H54 (cell line): ENCODE results near the gene C19orf85.

ENCODE experiments used
- DNase-seq: peaks from one replicate; pipeline ENCODE4 v3.0.0; 2011; ENCODE audit warnings: low spot score, mixed read lengths; ENCODE audit not compliant: insufficient read length
- FAIRE-seq: peaks from 3 replicates; lab custom pipeline; 2011; peaks lifted over from hg19 to GRCh38; lab: Jason Lieb, UNC
- POLR2A ChIP-seq: IDR thresholded peaks from 2 replicates; pipeline ENCODE4 v1.6.1; 2011; ENCODE audit warnings: low read depth, mild to moderate bottlenecking, low read length

C19orf85 gene

DNA sequence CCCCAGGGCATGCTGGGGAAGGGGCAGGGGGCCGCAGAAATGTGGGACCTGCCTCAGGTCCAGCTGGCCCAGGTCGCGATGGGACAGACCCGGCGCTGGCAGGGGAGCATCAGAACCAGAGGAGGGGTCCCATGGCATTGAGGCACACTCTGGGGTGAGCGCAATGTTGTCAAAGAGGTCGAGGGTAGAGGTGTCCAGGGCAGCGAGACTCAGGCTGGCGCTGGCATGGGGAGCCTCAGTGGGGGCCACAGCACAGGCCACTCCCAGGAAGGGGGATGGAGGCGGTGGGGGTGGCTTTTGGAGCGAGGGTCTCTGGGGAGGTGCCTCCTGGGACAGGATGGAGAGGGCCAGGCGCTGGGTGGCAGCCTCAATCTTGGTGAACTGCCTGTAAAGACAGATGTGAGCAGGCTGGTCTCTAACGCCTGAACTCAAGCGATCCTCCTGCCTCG is 944 bp downstream of the C19orf85 start:
- TF ChIP-seq POLR2A, result no peak
- no peak for DNase-seq
- FAIRE-seq, result no peak

DNA sequence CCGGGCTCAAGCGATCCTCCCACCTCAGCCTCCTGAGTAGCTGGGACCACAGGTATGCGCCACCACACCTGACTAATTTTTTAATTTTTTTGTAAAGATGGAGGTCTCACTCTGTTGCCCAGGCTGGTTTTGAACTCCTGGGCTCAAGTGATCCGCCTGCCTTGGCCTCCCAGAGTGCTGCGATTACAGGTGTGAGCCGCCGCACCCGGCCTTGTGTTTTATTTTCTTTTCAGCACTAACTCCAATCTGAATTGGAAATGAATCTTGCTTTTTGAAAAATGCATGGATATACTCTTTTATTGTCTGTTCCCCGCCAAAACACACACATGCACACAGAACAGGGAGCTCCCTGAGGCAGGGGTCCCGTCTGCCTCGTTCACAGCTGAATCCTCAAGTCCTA is 1.8 kb downstream of the C19orf85 start:
- TF ChIP-seq POLR2A, result no peak
- FAIRE-seq (no peak), DNase-seq (no peak)

DNA sequence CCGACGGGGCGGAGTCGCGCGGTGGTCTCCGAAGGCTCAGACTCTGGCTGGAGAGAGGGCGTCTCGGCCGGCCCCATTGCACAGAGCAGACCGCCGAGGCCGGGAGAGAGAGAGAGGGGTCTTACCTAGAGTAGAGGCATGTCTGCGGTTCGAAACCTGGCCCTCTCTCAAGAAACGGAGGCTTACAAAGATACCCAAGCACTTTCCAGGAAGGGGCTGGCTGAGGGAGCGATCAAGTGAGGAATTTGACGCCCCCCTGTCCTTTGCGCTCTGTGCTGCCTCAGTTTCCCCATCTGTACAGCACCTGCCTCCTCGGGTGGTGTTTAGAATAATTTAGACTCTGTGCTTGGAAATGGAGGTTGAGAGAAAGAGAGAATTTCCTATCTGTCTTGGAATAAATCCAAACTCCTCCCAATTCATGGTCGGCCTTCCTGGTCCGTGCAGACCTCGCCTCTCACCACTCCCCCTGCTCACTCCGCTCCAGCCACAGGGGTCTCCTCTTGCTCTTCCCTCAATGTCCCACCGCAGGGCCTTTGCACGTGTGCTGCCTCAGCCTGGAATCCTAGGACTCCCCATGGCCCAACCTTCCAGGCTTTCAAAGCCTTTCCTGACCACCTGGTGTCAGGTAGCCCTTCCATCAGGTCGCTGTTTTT is 2.5 kb downstream of the C19orf85 start:
- FAIRE-seq (no peak), DNase-seq (no peak)
- peak; percentile 91 for TF ChIP-seq POLR2A

DNA sequence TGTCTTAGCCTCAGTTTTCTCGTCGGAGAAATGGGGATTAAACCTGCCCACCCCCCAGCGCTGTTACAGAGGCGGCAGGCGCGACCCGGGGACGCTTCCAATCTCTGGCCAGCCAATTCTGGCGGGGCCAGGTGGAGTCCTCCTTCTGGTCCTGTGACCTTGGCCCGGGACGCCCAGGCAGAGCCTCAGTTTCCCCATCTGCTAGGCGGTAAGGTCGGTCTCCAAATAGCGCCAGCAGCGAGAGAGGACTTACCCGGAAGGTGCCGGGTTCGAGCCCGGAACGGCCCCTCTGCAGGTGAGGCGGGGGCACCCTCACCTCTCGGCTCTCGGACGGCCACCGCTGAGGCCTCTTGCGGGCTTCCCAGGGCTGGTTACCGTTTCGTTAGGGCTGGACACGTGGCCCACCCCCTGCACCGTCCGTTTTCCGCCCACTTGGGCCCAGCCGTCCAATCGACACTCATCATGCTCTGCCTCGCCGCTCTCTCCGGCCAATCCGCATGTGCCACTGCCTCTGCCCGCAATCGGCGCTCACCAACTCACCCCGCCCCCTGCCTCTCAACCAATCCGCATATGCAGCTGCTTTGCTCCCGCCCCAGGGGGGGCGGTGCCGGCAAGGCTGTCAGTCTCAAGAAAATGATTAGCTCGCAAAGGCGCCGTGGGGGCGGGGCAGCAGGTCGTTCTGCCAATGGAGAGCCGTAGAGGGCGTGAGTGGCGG is 3.1 kb downstream of the C19orf85 start, which contains the start of gene ISOC2:
ISOC2 (minus strand) TSS at position 384 of the 715 bp plus-strand sequence. CDS start 5,156 bp downstream, outside the sequence.
- DNase-seq (peak; percentile 100), FAIRE-seq (peak; percentile 73)
- TF ChIP-seq POLR2A, result peak; percentile 86

DNA sequence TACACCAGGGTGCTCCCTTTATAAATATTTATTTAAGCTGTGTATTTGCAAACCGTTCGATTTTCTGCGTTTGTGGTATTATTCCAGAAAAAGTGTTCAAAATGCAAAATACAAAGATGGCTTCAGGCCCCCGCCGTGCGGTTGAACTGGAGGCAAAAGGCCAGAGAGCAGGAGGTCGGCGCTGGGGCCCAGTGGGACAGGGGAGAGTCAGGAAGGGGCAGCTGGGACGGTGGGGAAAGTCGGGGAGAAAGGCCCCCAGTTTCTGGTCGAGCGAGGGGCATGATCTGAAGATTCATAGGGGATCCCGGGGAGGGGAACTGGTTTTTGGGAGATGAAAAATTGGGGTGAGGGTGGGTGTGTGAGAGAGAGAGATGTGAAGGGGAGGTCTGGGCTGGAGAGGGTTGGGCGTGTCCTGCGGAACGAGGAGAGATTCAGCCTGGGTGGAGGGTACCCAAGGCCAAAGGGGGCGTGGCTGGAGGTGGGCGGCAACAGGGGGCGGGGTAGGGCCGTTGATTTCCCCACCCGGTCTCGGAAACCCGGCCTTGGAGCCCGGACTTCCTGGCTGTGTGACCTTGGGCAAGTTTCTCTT is 3.8 kb downstream of the C19orf85 start:
- TF ChIP-seq POLR2A, result no peak
- no peak for DNase-seq
- FAIRE-seq, result no peak

DNA sequence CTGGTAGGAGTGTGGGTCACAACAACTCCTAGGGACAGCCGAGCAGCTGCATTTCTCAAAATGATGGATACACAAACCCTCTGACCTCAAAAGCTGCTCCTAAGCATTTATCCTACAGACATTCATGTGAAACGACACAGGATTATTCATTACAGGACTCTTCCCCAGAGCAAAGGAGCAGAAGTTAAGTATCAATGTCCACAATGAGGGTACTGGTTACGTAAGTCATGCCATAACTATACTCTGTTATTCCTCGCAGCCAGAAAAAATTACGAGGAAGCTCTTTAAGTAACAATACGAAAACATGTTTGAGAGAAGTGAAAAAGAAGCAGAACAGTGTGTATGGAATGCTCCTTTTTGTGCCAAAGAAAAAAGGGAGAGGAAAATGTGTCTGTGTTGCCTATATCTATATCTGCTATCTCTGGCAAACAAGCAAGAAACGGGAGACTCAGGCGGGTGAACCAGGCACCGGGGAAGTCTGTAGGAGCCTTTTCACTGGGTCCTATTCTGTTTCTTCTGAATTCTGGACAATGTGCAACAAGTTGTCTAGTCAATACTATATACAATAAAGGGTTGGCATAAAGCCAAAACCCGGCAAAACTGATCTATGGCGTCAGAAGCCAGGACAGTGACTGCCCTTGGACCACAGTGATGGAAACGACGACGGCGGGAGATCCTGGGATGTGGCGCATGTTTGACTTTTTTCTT is 4.4 kb downstream of the C19orf85 start:
- DNase-seq (no peak), FAIRE-seq (no peak)
- TF ChIP-seq POLR2A, result no peak

DNA sequence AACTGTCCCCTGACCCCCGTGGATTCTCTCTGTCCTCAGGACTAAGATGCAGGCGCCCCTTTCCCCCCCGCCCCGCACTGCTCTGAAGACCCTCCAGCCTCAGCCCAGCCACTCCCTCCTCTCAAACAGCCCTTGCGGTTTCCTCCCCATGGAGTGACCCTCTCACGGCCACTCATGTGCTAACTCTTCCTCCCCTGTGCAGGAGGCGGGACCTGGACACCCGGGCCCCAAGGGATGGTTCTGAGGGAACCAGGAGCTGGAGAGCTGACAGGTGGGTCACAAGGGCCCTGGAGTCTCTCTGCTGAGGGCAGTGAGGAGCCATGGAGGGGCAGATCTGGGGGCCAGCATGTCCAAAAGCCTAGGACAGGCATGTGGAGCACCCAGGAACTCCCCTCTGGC is 5.0 kb downstream of the C19orf85 start:
- DNase-seq (no peak), FAIRE-seq (no peak)
- TF ChIP-seq POLR2A, result no peak

DNA sequence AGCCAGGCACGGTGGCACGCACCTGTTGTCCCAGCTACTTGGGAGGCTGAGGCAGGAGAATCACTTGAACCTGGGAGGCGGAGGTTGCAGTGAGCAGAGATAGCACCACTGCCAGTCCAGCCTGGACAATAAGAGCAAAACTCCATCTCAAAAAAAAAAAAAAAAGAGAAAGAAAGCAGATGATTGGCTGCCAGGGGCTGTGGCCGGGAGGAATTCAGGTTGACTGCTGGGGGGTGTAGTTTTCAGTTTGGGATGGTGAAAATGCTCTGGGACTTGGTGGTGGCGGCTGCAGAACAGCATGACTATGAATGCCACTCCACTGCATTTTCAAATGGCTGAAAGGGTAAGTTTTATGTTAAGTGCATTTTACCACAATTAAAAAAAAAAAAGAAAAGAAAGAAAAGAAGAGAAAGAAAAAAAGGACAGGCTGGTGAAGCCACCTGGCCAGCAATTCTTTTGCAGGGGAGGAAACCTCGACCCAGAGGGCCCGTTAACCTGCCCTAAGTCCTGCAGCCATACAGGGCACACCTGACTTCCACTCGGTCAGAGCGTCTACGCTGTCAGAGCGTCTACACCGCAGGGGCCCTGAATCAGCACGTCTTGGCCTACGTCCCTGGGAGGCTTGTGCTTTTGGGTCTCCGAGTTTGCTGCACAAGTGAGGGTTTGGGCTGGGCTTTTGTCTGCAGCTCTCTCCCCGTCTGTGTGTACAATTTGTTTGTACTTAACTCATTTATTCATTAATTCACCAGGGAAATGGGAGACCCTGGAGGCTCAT is 6.7 kb downstream of the C19orf85 start:
- DNase-seq (no peak), FAIRE-seq (no peak)
- no peak for TF ChIP-seq POLR2A

DNA sequence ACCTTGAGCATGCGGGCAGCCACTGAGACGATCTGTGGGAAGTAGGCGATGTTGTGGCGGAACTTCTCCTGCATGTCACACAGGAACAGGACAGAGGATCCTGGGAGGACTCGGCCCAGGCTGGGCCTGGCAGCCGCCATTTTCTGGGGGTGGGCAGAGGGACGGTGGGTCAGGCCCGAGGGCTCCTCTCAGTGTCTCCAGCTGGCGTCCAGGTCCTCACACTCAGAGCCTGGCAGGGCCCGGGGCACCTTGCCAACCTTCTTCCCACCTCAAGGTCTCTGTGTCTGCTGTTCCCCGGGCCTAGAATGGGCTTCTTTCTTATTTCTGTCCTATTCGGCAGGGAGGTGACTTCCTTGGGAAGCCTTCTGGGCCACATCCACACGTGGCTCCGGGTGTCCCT is 8.2 kb downstream of the C19orf85 start:
- no peak for DNase-seq
- no peak for TF ChIP-seq POLR2A
- FAIRE-seq, result no peak

DNA sequence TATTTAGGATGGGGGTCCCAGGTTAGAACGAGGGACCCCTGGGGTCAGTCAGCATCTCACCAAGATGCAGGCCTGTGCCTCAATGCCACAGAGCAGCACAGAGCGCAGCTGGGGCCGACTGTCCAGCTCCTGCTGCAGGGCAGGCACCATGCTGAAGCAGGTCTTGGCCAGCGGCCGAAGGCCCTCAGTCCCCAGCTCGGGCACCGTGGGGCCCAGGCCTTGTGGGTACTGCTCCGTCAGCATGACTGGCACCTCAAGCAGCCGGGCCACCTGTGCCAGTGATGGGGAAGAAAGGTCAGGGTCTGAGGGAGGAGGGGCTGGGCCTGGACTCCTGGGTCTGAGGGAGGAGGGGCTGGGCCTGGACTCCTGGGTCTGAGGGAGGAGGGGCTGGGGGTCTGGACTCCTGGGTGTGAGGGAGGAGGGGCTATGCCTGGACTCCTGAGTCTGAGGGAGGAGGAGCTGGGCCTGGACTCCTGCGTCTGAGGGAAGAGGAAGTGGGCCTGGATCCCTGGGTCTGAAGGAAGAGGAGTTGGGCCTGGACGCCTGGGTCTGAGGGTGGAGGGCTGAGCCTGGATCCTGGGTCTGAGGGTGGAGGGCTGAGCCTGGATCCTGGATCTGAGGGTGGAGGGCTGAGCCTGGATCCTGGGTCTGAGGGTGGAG is 8.8 kb downstream of the C19orf85 start:
- FAIRE-seq (no peak), DNase-seq (no peak)
- TF ChIP-seq POLR2A, result no peak

DNA sequence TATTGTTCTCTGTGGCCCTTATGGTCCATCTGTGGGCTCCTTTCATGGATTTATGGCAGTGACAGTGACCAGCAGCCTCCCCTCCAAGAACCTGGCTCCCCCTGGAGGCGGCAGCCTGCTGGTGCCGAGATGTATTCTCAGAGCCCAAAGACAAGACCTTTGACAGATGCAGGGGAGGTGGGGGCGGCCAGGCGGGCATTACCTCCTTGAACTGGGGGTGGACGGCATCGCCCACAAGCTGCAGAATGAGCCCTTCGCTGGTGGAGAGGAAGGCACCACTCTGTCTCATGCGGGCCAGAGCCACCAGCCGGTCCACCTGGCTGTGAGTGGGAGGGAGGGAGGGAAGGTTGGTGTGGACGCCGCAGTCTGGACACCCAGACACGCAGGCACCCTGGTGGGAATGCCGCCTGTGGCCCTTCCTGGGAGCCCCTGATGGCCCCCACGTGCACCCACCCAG is 9.7 kb downstream of the C19orf85 start:
- TF ChIP-seq POLR2A, result no peak
- FAIRE-seq, result no peak
- DNase-seq, result peak; percentile 96

DNA sequence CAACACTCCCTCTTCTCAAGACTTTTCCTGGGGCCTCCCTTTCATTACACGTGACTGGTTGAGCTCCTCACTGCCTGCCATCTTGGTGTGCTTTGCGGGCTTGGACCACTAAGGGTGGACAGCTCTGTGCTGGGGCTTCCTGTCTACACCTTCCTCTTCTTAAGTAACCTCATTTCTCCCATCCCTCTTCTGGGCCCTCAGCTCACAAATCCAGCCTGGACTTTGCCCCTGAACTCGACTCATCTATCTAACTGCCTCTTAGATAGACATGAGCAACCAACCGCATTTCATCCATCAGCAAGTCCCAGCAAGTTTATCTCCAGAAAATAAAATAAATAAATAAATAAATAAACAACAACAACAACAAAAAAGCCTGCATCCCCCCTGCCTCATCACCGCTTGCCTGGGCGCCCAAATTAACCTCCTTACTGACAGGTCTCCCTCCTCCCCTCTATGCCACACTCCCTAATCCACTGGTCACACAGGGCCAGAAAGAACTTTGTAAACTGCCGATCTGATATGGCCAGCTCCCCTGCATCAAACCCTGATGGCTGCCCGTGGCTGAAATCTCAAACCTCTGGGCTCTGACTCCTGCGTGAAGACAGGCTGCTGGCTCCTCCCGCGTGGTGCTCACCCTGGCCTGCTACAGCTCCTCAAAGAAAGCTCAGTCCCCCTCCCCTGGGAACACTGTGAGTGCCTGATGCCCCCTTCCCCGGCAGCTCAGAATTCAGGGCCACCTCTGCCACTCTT is 10.9 kb downstream of the C19orf85 start:
- no peak for FAIRE-seq
- no peak for DNase-seq
- no peak for TF ChIP-seq POLR2A
